ENCODE data around the gene DLG2.

GRCh38 chr11:84289381-84289906, 1337.7 kb downstream of the DLG2 start:
- TF ChIP-seq CTCF (IDR thresholded peaks at IDR 0.05; ENCODE audit: low read depth, low read length, missing input control), result no peak
- TF ChIP-seq ATF3 (IDR thresholded peaks at IDR 0.05), result no peak
